H1 (cell line): ENCODE data around the gene C12orf75. TPM values are rescaled to one million over a fixed set of nuclear protein-coding genes. Genes with fewer than 3 reads are reported as not detected.

Experiments
- RFX5 ChIP-seq: IDR thresholded peaks from 2 replicates; pipeline ENCODE4 v1.6.1; 2011; ENCODE audit warnings: low read depth, low read length, improper control_type of control experiment, borderline replicate concordance
- polyA plus RNA-seq, 7 experiments: library from polyadenylated mRNA; depleted of rRNA in 3 of 7; stranded (reverse) in 5 of 7; unstranded in 2 of 7; fragments of >200 nt in 5 of 7; fragments of 200-250 nt in 2 of 7; gene quantifications; 1 replicate in 5 of 7; 2 replicates in 1 of 7; 4 replicates in 1 of 7; pipeline versions ENCODE4 v1.2.1 to v1.2.3, GENCODE V29; 2011 to 2013; ENCODE audit warnings: missing spikeins in 2 of 7, mixed read lengths in 2 of 7
- total RNA-seq: library from RNA; stranded (reverse); fragmentation: NEBNext Ultra II Directional; extraction: Animal tissue kit (Norgen Biotek cat#: 25700); gene quantifications from 2 replicates; pipeline ENCODE4 v1.2.1, GENCODE V29; 2021

The C12orf75 gene
- total and polyA plus RNA-seq, 2 of the 8 experiments (the other 6 are each of a cell fraction or from before 2014, with no cell fraction given): 26.4 to 41.2 TPM

DNA sequence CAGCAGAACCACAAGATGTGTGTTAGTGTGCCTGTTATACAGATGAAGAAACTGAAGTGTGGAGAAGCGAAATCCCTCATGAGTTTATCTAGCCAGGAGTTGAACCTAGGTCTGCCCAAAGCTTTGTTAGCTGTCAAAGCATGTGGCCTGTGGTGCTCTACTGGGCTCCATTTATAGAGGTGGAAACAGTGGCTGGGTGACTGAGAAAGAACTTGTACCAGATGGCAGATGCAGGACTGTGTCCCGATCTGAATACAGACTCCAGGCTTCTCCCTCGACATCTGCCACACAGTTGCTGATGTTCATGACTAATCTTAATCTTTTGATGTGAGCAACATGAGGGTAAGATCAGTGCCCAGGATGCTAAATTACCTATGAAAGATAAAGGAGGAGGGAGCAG is 89.1 kb downstream of the C12orf75 start (continued):
- TF ChIP-seq RFX5: no peak
- TF ChIP-seq, all 59 proteins: peak for 0
